KMS-11 (cell line): ENCODE results near the gene MRO.

ENCODE experiments used
- H2AFZ ChIP-seq: fragments of 200-600 bp; sonication (generic); 2 replicates; pipeline ENCODE4 v1.6.1; 2016; ENCODE audit warnings: antibody characterized with exemption, mixed run types, low read depth
- H3K27ac ChIP-seq: fragments of 200-600 bp; sonication (generic); 2 replicates; pipeline ENCODE4 v1.6.1; 2016; ENCODE audit warnings: mild to moderate bottlenecking, mixed run types
- H3K27me3 ChIP-seq: fragments of 200-600 bp; sonication (generic); 2 replicates; pipeline ENCODE4 v1.6.1; 2017; ENCODE audit warnings: mild to moderate bottlenecking, low read depth, mixed run types, moderate library complexity; ENCODE audit not compliant: insufficient read depth
- H3K36me3 ChIP-seq: fragments of 200-600 bp; sonication (generic); 2 replicates; pipeline ENCODE4 v1.6.1; 2017; ENCODE audit warnings: mild to moderate bottlenecking, mixed run types; ENCODE audit not compliant: insufficient read depth
- H3K4me1 ChIP-seq: fragments of 200-600 bp; sonication (generic); 2 replicates; pipeline ENCODE4 v1.6.1; 2016; ENCODE audit warnings: mild to moderate bottlenecking, low read depth, mixed run types; ENCODE audit not compliant: poor library complexity, severe bottlenecking
- H3K4me2 ChIP-seq: fragments of 200-600 bp; sonication (generic); 2 replicates; pipeline ENCODE4 v1.7.0; 2016; ENCODE audit warnings: mild to moderate bottlenecking, mixed run types
- H3K4me3 ChIP-seq: fragments of 200-600 bp; sonication (generic); IDR thresholded peaks from 2 replicates; pipeline ENCODE4 v1.6.1; 2017; ENCODE audit warnings: low read depth, low read length, mixed read lengths; ENCODE audit not compliant: insufficient read depth
- H3K79me2 ChIP-seq: fragments of 200-600 bp; sonication (generic); 2 replicates; pipeline ENCODE4 v1.6.1; 2016; ENCODE audit warnings: low read depth, mixed run types; ENCODE audit not compliant: insufficient read depth
- H3K9ac ChIP-seq: fragments of 200-600 bp; sonication (generic); 2 replicates; pipeline ENCODE4 v1.6.1; 2016; ENCODE audit warnings: mild to moderate bottlenecking, mixed run types
- H4K20me1 ChIP-seq: fragments of 200-600 bp; sonication (generic); 2 replicates; pipeline ENCODE4 v1.6.1; 2016; ENCODE audit warnings: mild to moderate bottlenecking, mixed run types; ENCODE audit not compliant: insufficient read depth
- TF ChIP-seq, protein P1 (sequence below): fragments of 200-600 bp; sonication (generic); conservative IDR thresholded peaks from 2 replicates; pipeline ENCODE4 v1.6.1; 2017; ENCODE audit warnings: low read depth, mild to moderate bottlenecking, antibody characterized with exemption, low read length, moderate library complexity, mixed read lengths

Gene MRO

DNA sequence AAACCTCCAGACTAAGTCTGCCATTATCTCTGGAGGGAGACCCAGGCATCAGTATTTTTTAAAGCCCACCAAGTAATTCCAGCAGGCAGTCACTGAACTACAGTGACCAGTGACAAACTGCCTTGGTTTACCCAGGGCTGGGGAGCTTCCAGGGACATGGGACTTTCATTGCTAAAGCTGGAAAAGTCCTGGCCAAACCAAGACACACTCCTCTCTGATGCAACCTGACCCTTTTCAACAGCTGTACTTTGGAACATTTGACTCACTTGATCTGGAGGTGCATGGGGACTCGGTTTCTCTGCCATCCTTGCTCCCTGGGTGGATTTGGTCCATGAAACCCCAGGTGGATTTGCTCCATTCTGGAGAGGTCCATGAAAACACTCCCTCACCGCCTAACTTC, 7.0 kb downstream of the MRO start:
- Histone ChIP-seq H3K79me2 (no peaks in the 10 kb centered on the region), H3K27me3 (no peaks in the 10 kb centered on the region), H3K36me3 (no peaks in the 10 kb centered on the region), H3K4me3 (no peak overlapping the region), H3K4me2 (no peak overlapping the region), H3K4me1 (no peaks in the 10 kb centered on the region), H4K20me1 (no peaks in the 10 kb centered on the region), H3K27ac (no peak overlapping the region), H2AFZ (no peak overlapping the region), H3K9ac (no peak overlapping the region)
- TF ChIP-seq, protein P1, sequence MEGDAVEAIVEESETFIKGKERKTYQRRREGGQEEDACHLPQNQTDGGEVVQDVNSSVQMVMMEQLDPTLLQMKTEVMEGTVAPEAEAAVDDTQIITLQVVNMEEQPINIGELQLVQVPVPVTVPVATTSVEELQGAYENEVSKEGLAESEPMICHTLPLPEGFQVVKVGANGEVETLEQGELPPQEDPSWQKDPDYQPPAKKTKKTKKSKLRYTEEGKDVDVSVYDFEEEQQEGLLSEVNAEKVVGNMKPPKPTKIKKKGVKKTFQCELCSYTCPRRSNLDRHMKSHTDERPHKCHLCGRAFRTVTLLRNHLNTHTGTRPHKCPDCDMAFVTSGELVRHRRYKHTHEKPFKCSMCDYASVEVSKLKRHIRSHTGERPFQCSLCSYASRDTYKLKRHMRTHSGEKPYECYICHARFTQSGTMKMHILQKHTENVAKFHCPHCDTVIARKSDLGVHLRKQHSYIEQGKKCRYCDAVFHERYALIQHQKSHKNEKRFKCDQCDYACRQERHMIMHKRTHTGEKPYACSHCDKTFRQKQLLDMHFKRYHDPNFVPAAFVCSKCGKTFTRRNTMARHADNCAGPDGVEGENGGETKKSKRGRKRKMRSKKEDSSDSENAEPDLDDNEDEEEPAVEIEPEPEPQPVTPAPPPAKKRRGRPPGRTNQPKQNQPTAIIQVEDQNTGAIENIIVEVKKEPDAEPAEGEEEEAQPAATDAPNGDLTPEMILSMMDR = no peak

DNA sequence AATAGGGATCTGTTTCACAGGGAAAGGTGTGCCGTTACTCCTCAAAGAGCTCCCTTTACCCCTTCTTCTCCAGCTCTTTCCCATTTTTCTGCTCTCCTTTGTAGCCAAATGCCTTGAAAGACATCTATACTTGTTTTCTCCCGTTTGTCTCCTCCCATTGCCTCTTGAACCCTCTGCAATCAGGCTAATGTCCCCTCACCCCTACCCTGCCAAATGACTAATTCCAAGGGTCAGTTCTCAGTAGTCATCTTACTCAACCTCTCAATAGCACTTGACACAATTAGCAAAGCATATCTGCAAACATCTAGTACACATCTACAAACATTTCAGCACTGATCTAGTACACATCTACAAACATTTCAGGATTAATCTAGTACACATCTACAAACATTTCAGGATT, 12.6 kb downstream of the MRO start:
- Histone ChIP-seq H3K27ac (no peak overlapping the region), H3K4me3 (no peak overlapping the region), H3K36me3 (no peaks in the 10 kb centered on the region), H3K4me2 (no peak overlapping the region), H3K27me3 (no peaks in the 10 kb centered on the region), H3K4me1 (no peaks in the 10 kb centered on the region), H3K79me2 (no peaks in the 10 kb centered on the region), H3K9ac (no peak overlapping the region), H2AFZ (no peak overlapping the region), H4K20me1 (no peaks in the 10 kb centered on the region)
- TF ChIP-seq, protein P1 = no peak

DNA sequence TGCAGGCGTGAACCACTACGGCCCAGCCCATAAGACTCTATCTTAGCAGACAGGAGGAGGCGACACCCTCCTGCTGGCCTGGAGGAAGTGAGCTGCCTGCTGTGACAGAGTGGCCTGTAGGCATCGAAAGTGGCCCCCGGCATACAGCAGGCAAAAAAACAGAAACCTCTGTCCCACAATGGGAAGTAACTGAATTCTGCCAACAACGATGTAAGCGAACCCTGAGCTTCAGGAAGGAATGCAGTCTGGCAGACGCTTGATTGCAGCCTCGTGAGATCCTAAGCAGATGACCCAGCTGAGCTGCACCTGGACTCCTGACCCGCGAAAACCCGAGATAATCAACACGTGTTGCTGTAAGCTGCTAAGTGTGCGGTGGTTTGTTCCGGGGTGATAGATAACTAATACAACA, 13.6 kb downstream of the MRO start:
- Histone ChIP-seq H3K79me2 (no peaks in the 10 kb centered on the region), H3K36me3 (no peaks in the 10 kb centered on the region), H3K4me3 (no peak overlapping the region), H3K4me1 (no peaks in the 10 kb centered on the region), H2AFZ (no peak overlapping the region), H3K9ac (no peak overlapping the region), H3K27ac (no peak overlapping the region), H3K4me2 (no peak overlapping the region), H4K20me1 (no peaks in the 10 kb centered on the region), H3K27me3 (no peaks in the 10 kb centered on the region)
- TF ChIP-seq, protein P1 = no peak

DNA sequence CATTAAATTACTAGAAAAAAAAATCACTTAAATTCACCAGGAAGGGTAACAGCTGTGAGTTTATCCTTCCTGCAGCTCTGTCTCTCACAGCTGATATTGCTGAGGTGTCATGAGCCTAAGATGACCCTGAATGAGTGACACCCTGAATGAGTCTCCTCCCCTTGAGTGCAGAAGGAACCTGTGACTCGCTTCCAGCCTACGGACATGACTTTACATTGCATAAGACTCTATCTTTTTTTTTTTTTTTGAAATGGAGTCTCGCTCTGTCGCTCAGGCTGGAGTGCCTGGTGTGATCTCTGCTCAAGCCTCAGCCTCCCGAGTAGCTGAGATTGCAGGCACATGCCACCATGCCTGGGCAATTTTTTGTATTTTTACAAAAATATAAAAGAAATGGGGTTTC, 14.1 kb downstream of the MRO start:
- Histone ChIP-seq H2AFZ (no peak overlapping the region), H3K9ac (no peak overlapping the region), H3K79me2 (no peaks in the 10 kb centered on the region), H3K4me3 (no peak overlapping the region), H3K27me3 (no peaks in the 10 kb centered on the region), H4K20me1 (no peaks in the 10 kb centered on the region), H3K27ac (no peak overlapping the region), H3K4me2 (no peak overlapping the region), H3K36me3 (no peaks in the 10 kb centered on the region), H3K4me1 (no peaks in the 10 kb centered on the region)
- TF ChIP-seq, protein P1 = no peak

DNA sequence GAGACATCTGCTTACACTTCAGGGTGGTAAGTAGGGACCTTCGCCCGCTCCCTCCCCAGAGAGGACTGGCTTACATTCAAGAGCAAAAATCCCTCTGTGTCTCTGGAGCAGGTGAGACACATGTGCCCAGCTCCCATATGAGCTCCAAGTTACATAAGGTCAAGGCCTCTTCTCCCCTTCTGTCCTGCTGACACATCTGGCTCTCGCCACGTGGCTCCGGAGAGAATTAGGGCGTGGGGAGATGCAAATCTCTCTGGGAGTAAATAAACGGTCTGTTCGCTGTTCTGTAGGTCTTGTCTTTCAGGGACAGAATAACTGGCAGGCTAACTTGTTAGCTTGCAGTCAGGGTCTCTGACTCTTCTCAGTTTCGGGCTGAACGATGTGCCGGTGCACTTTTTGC, 16.2 kb downstream of the MRO start:
- TF ChIP-seq, protein P1 = no peak
- H3K9ac ChIP-seq = no peak overlapping the region
- no peak overlapping the region for H3K4me2 ChIP-seq

More for the DNA sequence above, 16.2 kb downstream of the MRO start:
- Histone ChIP-seq H3K36me3 (no peaks in the 10 kb centered on the region), H3K27ac (no peak overlapping the region), H2AFZ (no peak overlapping the region), H3K4me1 (no peaks in the 10 kb centered on the region), H3K4me3 (no peak overlapping the region), H3K27me3 (no peaks in the 10 kb centered on the region), H3K79me2 (no peaks in the 10 kb centered on the region), H4K20me1 (no peaks in the 10 kb centered on the region)
